ENCODE data around the gene ESPL1. TPM values are rescaled to one million over a fixed set of nuclear protein-coding genes. Genes with fewer than 3 reads are reported as not detected.
A peak's percentile ranks its signal among the peaks of the same experiment; 100 is the strongest.
"Not testable (repeated sequence)": the region's sequence is repeated elsewhere in the genome, so short reads cannot be mapped to it uniquely, and the experiment has no call there.

The ESPL1 gene
- total RNA-seq, 2 experiments from 2014 or later: 78.2 to 121 TPM

GRCh38 chr12:53295891-53296219 lies 27.8 kb downstream of the ESPL1 start:
- Histone ChIP-seq H4K20me1 (ENCODE audit: insufficient read depth, low read length) (no peaks in the 10 kb centered on the region), H3K4me1 (ENCODE audit: insufficient read depth, low read length, poor library complexity, severe bottlenecking) (peaks cover 28% of the 10 kb centered on the region), H3K79me2 (ENCODE audit: insufficient read depth, low read depth, low read length) (peaks cover 25% of the 10 kb centered on the region), H3K36me3 (ENCODE audit: insufficient read depth, low read length) (peaks cover 65% of the 10 kb centered on the region), H3K9me2 (ENCODE audit: insufficient read depth, low read length) (no peaks in the 10 kb centered on the region), H3K27ac (ENCODE audit: low read depth, low read length, poor library complexity, severe bottlenecking) (peak overlapping the region; percentile 38), H3K4me2 (ENCODE audit: low read length) (peak overlapping the region; percentile 90), H3K4me3 (ENCODE audit: low read depth, low read length, poor library complexity, severe bottlenecking) (peak overlapping the region; percentile 92), H2AFZ (ENCODE audit: low read length) (peak overlapping the region; percentile 77), H3K9me3 (ENCODE audit: low read length) (no peaks in the 10 kb centered on the region)
- TF ChIP-seq CTCF (conservative IDR thresholded peaks at IDR 0.05; ENCODE audit: low read length) (no peak), EZH2phosphoT487 (IDR thresholded peaks at IDR 0.05; ENCODE audit: borderline replicate concordance, low read depth, low read length) (no peak)
- BruUV-seq (replicated peaks): TSS peak; percentile 72
- CTCF ChIA-PET (ENCODE audit: unreplicated experiment): interaction anchor here (0.6 to 1.7 kb wide), 4 partner anchors 18 to 137 kb away, joined by 3 to 5 read pairs (median 4); partner anchors contain the start of gene AAAS
- POLR2A ChIA-PET: interaction anchor here (0.7 to 2.4 kb wide), 11 partner anchors 16 to 217 kb away, joined by 3 to 17 read pairs (median 4); partner anchors contain the start of genes AAAS, CSAD, ESPL1 and SPRYD3
- intact Hi-C loops (cut with micrococcal nuclease; ENCODE audit: unreplicated experiment): loop anchor here (1.0 to 2.0 kb wide), 3 partner anchors 25 to 43 kb away; partner anchors contain the start of genes AAAS and ESPL1
- DNase-seq (ENCODE audit: low spot score): no peak

- peaks cover 28% of the 10 kb centered on the region for H3K4me1 ChIP-seq (ENCODE audit: insufficient read depth, low read length, poor library complexity, severe bottlenecking)
- intact Hi-C loops (cut with micrococcal nuclease; ENCODE audit: unreplicated experiment); BruUV-seq (replicated peaks); H3K27ac ChIP-seq (ENCODE audit: low read depth, low read length, poor library complexity, severe bottlenecking); H3K9me2 ChIP-seq (ENCODE audit: insufficient read depth, low read length); H4K20me1 ChIP-seq (ENCODE audit: insufficient read depth, low read length); H3K9me3 ChIP-seq (ENCODE audit: low read length); H3K4me3 ChIP-seq (ENCODE audit: low read depth, low read length, poor library complexity, severe bottlenecking); H2AFZ ChIP-seq (ENCODE audit: low read length); DNase-seq (ENCODE audit: low spot score): not testable (repeated sequence)
- ChIA-PET CTCF (ENCODE audit: unreplicated experiment) (interaction anchor here (0.6 kb wide), 1 partner anchor 83 kb away, joined by 4 read pairs; no protein-coding TSS in a partner anchor), POLR2A (interaction anchor here (0.6 to 2.4 kb wide), 6 partner anchors 13 to 89 kb away, joined by 3 to 17 read pairs (median 3); partner anchors contain the start of gene AAAS)
- peaks cover 25% of the 10 kb centered on the region for H3K79me2 ChIP-seq (ENCODE audit: insufficient read depth, low read depth, low read length)
- H3K36me3 ChIP-seq (ENCODE audit: insufficient read depth, low read length): peaks cover 61% of the 10 kb centered on the region
- peak overlapping the region; percentile 90; the same call in 1 of the 2 replicates for H3K4me2 ChIP-seq (ENCODE audit: low read length)
These were observed 29.0 kb downstream of the ESPL1 start for GRCh38 chr12:53297106-53297505.

- peaks cover 25% of the 10 kb centered on the region for H3K79me2 ChIP-seq (ENCODE audit: insufficient read depth, low read depth, low read length)
- CTCF ChIA-PET (ENCODE audit: unreplicated experiment): no interaction called here
These were observed 30.1 kb downstream of the ESPL1 start for GRCh38 chr12:53298164-53298563.

More at GRCh38 chr12:53298164-53298563, 30.1 kb downstream of the ESPL1 start:
- H3K9me3 ChIP-seq (ENCODE audit: low read length): no peaks in the 10 kb centered on the region
- intact Hi-C loops (cut with micrococcal nuclease; ENCODE audit: unreplicated experiment): no loop called here
- H3K4me2 ChIP-seq (ENCODE audit: low read length): no peak overlapping the region
- no peaks in the 10 kb centered on the region for H3K9me2 ChIP-seq (ENCODE audit: insufficient read depth, low read length)
- peaks cover 61% of the 10 kb centered on the region for H3K36me3 ChIP-seq (ENCODE audit: insufficient read depth, low read length)
- no TSS peak for BruUV-seq (replicated peaks)
- H3K27ac ChIP-seq (ENCODE audit: low read depth, low read length, poor library complexity, severe bottlenecking): no peak overlapping the region
- no peak overlapping the region for H3K4me3 ChIP-seq (ENCODE audit: low read depth, low read length, poor library complexity, severe bottlenecking)
- TF ChIP-seq EZH2phosphoT487 (IDR thresholded peaks at IDR 0.05; ENCODE audit: borderline replicate concordance, low read depth, low read length): no peak
- TF ChIP-seq CTCF (conservative IDR thresholded peaks at IDR 0.05; ENCODE audit: low read length): no peak
- no peak overlapping the region for H2AFZ ChIP-seq (ENCODE audit: low read length)
- H3K4me1 ChIP-seq (ENCODE audit: insufficient read depth, low read length, poor library complexity, severe bottlenecking): peaks cover 28% of the 10 kb centered on the region
- no peak for DNase-seq (ENCODE audit: low spot score)
- POLR2A ChIA-PET: interaction anchor here (0.6 to 2.4 kb wide), 6 partner anchors 23 to 1259 kb away, joined by 3 to 17 read pairs (median 3); partner anchors contain the start of genes AAAS and SP1
- H4K20me1 ChIP-seq (ENCODE audit: insufficient read depth, low read length): no peaks in the 10 kb centered on the region

Data from OCI-LY7 (cell line).